ENCODE results near the gene PITX1.
A peak's percentile ranks its signal among the peaks of the same experiment; 100 is the strongest.

The PITX1 gene

GRCh38 chr5:135042595-135042994 is 8.6 kb upstream of the PITX1 start:
- intact Hi-C loops (cut with micrococcal nuclease): no loop called here
- H3K27ac Mint-ChIP-seq: no peak overlapping the region
- H3K9me3 Mint-ChIP-seq: no peaks in the 10 kb centered on the region
- peaks cover 96% of the 10 kb centered on the region for H3K27me3 Mint-ChIP-seq
- H3K4me3 Mint-ChIP-seq: no peak overlapping the region
- H3K4me1 Mint-ChIP-seq (ENCODE audit: low read depth): peaks cover 22% of the 10 kb centered on the region
- no peaks in the 10 kb centered on the region for H3K36me3 Mint-ChIP-seq (ENCODE audit: low read depth)

DNA sequence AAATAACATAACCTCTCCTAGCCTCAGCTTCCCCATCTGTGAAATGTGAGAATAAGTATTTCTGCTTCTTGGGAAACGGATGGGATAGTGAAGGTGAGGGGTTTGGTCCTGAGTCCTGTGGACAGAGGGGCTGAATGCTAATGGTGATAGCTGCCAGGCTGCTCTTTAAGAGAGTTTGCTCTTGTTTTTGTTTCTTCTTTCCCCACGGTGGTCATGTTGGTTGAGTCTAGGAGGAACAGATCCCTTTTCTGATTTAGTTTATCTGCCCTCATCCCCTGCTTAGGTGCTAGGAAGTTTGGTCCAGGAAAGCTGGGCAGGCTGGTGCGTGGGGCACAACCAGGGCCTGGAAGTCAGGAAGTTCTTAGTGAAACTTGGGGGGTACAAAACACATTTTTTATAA is 7.7 kb upstream of the PITX1 start:
- Mint-ChIP-seq H3K27ac (no peak overlapping the region), H3K27me3 (peaks cover 97% of the 10 kb centered on the region), H3K9me3 (no peaks in the 10 kb centered on the region), H3K4me3 (no peak overlapping the region), H3K36me3 (ENCODE audit: low read depth) (no peaks in the 10 kb centered on the region), H3K4me1 (ENCODE audit: low read depth) (peaks cover 22% of the 10 kb centered on the region)
- intact Hi-C loops (cut with micrococcal nuclease): no loop called here

GRCh38 chr5:135041145-135041587 is 7.1 kb upstream of the PITX1 start:
- Mint-ChIP-seq H3K27me3 (peaks cover 97% of the 10 kb centered on the region), H3K4me3 (no peak overlapping the region), H3K27ac (no peak overlapping the region), H3K9me3 (no peaks in the 10 kb centered on the region), H3K4me1 (ENCODE audit: low read depth) (peaks cover 22% of the 10 kb centered on the region), H3K36me3 (ENCODE audit: low read depth) (no peaks in the 10 kb centered on the region)
- intact Hi-C loops (cut with micrococcal nuclease): no loop called here

DNA sequence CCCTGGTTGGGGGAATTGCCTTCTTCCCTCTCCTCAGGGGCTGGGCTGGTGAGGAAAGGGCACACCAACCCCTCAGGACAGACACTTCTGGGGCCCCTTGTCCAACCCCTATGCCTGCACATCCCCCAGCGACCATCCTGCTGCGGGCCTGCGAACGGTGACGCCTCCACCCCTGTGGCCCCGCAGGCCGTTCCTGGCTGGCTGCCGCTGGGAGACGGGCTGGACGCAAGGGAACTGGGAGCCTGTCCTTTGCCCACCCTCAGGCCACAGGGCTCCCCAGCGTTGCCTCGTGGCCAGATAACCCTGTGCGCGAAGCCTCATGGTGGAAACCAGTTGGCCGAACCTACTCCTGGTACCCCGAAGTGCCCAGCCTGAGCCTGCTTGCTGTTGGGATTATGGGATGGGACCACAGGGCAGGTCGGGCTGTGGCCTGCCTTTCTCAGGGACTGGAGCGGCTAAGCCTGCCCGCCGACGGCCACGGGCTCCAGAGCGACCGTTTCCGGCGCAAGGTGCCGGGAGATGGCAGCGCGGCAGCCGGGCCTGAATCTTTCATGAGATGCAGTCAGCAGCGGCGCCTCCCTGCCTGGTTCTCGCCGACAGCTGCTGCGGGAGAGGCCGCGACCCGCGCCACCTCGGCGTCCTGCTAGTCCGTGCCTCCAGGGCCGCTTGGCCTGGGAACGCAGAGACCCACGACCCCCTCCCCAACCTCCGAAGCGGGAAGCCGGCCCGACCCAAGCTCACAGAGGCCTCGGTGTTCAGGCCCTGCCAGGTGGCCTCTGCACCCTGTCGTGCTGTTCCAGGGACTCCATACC is 6.5 kb upstream of the PITX1 start:
- Mint-ChIP-seq H3K4me1 (ENCODE audit: low read depth) (peaks cover 22% of the 10 kb centered on the region), H3K27ac (no peak overlapping the region)

GRCh38 chr5:135040034-135040332 is 6.0 kb upstream of the PITX1 start:
- no peaks in the 10 kb centered on the region for H3K9me3 Mint-ChIP-seq
- H3K4me1 Mint-ChIP-seq (ENCODE audit: low read depth): peaks cover 24% of the 10 kb centered on the region
- no peak overlapping the region for H3K4me3 Mint-ChIP-seq
- intact Hi-C loops (cut with micrococcal nuclease): no loop called here
- H3K36me3 Mint-ChIP-seq (ENCODE audit: low read depth): no peaks in the 10 kb centered on the region
- peaks cover 97% of the 10 kb centered on the region for H3K27me3 Mint-ChIP-seq
- no peak overlapping the region for H3K27ac Mint-ChIP-seq

More for the DNA sequence above, 6.5 kb upstream of the PITX1 start:
- no peaks in the 10 kb centered on the region for H3K36me3 Mint-ChIP-seq (ENCODE audit: low read depth)
- H3K4me3 Mint-ChIP-seq: no peak overlapping the region
- no peaks in the 10 kb centered on the region for H3K9me3 Mint-ChIP-seq
- peaks cover 97% of the 10 kb centered on the region for H3K27me3 Mint-ChIP-seq
- intact Hi-C loops (cut with micrococcal nuclease): no loop called here

GRCh38 chr5:135039271-135040033 is 5.4 kb upstream of the PITX1 start:
- no peaks in the 10 kb centered on the region for H3K36me3 Mint-ChIP-seq (ENCODE audit: low read depth)
- no peak overlapping the region for H3K4me3 Mint-ChIP-seq
- peaks cover 97% of the 10 kb centered on the region for H3K27me3 Mint-ChIP-seq
- intact Hi-C loops (cut with micrococcal nuclease): no loop called here
- H3K4me1 Mint-ChIP-seq (ENCODE audit: low read depth): peaks cover 30% of the 10 kb centered on the region
- no peak overlapping the region for H3K27ac Mint-ChIP-seq
- H3K9me3 Mint-ChIP-seq: no peaks in the 10 kb centered on the region

- no peaks in the 10 kb centered on the region for H3K9me3 Mint-ChIP-seq
- peaks cover 32% of the 10 kb centered on the region for H3K4me1 Mint-ChIP-seq (ENCODE audit: low read depth)
- H3K27ac Mint-ChIP-seq: no peak overlapping the region
- no peaks in the 10 kb centered on the region for H3K36me3 Mint-ChIP-seq (ENCODE audit: low read depth)
- intact Hi-C loops (cut with micrococcal nuclease): no loop called here
- H3K4me3 Mint-ChIP-seq: peak overlapping the region; percentile 17
- peaks cover 93% of the 10 kb centered on the region for H3K27me3 Mint-ChIP-seq
Observed at GRCh38 chr5:135038813-135039270, 4.8 kb upstream of the PITX1 start.

GRCh38 chr5:135038205-135038812 is 4.3 kb upstream of the PITX1 start:
- Mint-ChIP-seq H3K4me3 (peak overlapping the region; percentile 17), H3K27me3 (peaks cover 90% of the 10 kb centered on the region), H3K4me1 (ENCODE audit: low read depth) (peaks cover 29% of the 10 kb centered on the region), H3K36me3 (ENCODE audit: low read depth) (no peaks in the 10 kb centered on the region), H3K27ac (no peak overlapping the region), H3K9me3 (no peaks in the 10 kb centered on the region)
- intact Hi-C loops (cut with micrococcal nuclease): no loop called here

DNA sequence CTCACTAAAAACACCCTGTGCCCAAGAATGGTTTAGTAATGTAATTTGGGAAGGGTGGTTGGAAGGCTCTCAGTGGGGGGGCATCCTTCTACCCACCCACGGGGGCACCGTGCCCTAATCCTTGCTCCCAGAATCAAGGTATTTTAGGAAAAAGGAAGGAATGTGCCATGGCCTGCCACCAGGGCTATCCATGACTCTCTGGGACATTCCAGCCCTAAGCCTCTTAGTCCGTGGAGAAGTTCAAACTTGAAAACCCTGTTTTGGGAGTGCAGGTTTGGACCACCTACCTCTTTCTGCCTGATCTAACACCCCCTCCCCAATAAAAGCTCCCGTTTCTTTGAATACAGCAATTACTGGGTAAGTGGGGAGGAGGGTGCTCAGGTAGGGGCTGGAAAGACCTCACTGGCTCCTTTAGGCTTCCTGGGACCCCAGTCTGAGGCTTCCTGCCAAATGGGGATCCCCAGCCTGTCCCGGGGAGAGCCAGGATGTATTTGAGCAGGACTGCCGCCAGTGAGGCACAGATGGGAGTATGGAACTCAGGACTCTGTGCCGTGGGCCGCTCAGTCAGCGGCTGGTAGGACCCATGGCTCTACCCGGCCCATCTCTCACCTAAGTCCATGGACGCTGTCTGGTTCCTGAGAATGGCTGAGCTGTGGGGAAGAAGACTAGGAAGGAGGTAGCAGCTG is 3.6 kb upstream of the PITX1 start:
- intact Hi-C loops (cut with micrococcal nuclease): no loop called here
- Mint-ChIP-seq H3K4me3 (no peak overlapping the region), H3K27me3 (peaks cover 88% of the 10 kb centered on the region), H3K9me3 (no peaks in the 10 kb centered on the region), H3K4me1 (ENCODE audit: low read depth) (peaks cover 33% of the 10 kb centered on the region), H3K27ac (no peak overlapping the region), H3K36me3 (ENCODE audit: low read depth) (no peaks in the 10 kb centered on the region)

- Mint-ChIP-seq H3K4me3 (no peak overlapping the region), H3K27me3 (peaks cover 86% of the 10 kb centered on the region), H3K4me1 (ENCODE audit: low read depth) (peaks cover 40% of the 10 kb centered on the region), H3K27ac (no peak overlapping the region), H3K36me3 (ENCODE audit: low read depth) (no peaks in the 10 kb centered on the region), H3K9me3 (no peaks in the 10 kb centered on the region)
- intact Hi-C loops (cut with micrococcal nuclease): no loop called here
Observed at GRCh38 chr5:135036405-135036804, 2.4 kb upstream of the PITX1 start.

GRCh38 chr5:135035678-135036030 is 1.6 kb upstream of the PITX1 start:
- no peaks in the 10 kb centered on the region for H3K9me3 Mint-ChIP-seq
- no peaks in the 10 kb centered on the region for H3K36me3 Mint-ChIP-seq (ENCODE audit: low read depth)
- no peak overlapping the region for H3K27ac Mint-ChIP-seq
- H3K4me1 Mint-ChIP-seq (ENCODE audit: low read depth): peaks cover 46% of the 10 kb centered on the region
- no peak overlapping the region for H3K4me3 Mint-ChIP-seq
- intact Hi-C loops (cut with micrococcal nuclease): no loop called here
- peaks cover 86% of the 10 kb centered on the region for H3K27me3 Mint-ChIP-seq

DNA sequence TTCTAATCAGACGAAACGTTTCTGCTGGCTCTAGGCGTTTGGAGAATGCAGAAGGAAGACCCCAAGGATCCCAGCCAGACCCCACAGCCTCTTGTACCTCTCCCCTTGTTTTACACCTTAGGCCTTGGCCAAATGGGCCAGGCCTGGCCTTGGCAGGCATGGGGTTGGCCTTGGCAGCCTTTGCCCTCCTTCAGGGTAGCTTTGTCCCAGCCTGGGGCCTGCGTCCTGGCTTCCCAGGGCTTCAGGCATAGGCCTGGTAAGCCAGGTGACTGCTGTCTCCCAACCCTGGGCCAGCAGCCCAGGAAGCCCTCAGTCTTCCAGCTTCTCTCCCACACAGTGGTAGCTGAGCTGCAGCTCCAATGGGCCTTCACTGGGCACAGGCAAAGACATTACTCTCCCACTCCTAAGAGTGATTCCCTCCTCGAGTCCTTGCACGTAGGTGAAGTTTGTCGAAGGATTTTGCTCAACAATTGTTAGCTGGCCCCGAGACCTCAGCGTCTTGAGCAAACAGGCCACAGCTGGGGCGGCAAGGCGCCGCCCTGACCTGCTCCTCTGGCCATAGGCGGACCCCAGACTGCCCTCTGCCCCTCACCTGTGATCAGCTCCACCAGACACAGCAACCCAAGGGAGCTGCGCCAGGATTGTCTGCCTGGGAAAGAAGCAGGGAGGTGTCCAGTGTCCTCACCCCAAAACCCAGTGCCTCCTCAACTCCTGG is 1.1 kb upstream of the PITX1 start:
- intact Hi-C loops (cut with micrococcal nuclease): loop anchor here (5.0 kb wide), 1 partner anchor 82 kb away; no protein-coding TSS in a partner anchor
- no peaks in the 10 kb centered on the region for H3K9me3 Mint-ChIP-seq
- H3K4me3 Mint-ChIP-seq: peak overlapping the region; percentile 74
- no peak overlapping the region for H3K27ac Mint-ChIP-seq
- H3K4me1 Mint-ChIP-seq (ENCODE audit: low read depth): peaks cover 45% of the 10 kb centered on the region
- H3K27me3 Mint-ChIP-seq: peaks cover 86% of the 10 kb centered on the region
- no peaks in the 10 kb centered on the region for H3K36me3 Mint-ChIP-seq (ENCODE audit: low read depth)

- Mint-ChIP-seq H3K4me1 (ENCODE audit: low read depth) (peaks cover 49% of the 10 kb centered on the region), H3K9me3 (no peaks in the 10 kb centered on the region), H3K27me3 (peaks cover 89% of the 10 kb centered on the region), H3K36me3 (ENCODE audit: low read depth) (no peaks in the 10 kb centered on the region), H3K4me3 (peak overlapping the region; percentile 74), H3K27ac (no peak overlapping the region)
- intact Hi-C loops (cut with micrococcal nuclease): loop anchor here (5.0 kb wide), 1 partner anchor 83 kb away; no protein-coding TSS in a partner anchor
Observed at GRCh38 chr5:135034236-135034962, 371 bp upstream of the PITX1 start.
